OCI-LY3 (cell line): ENCODE measurements around the gene FBXO24.

Experiments used
- EZH2phosphoT487 ChIP-seq: fragments of 200-600 bp; shearing (Covaris generic); IDR thresholded peaks from 2 replicates; pipeline ENCODE4 v1.6.1; 2018; ENCODE audit warnings: antibody characterized with exemption, mixed run types, low read depth
- TF ChIP-seq, protein P1 (sequence below): fragments of 200-600, 300-600 bp; sonication (generic); IDR thresholded peaks from 2 replicates; pipeline ENCODE4 v1.5.1; 2014; ENCODE audit warnings: antibody characterized with exemption, low read length, low read depth

DNA sequence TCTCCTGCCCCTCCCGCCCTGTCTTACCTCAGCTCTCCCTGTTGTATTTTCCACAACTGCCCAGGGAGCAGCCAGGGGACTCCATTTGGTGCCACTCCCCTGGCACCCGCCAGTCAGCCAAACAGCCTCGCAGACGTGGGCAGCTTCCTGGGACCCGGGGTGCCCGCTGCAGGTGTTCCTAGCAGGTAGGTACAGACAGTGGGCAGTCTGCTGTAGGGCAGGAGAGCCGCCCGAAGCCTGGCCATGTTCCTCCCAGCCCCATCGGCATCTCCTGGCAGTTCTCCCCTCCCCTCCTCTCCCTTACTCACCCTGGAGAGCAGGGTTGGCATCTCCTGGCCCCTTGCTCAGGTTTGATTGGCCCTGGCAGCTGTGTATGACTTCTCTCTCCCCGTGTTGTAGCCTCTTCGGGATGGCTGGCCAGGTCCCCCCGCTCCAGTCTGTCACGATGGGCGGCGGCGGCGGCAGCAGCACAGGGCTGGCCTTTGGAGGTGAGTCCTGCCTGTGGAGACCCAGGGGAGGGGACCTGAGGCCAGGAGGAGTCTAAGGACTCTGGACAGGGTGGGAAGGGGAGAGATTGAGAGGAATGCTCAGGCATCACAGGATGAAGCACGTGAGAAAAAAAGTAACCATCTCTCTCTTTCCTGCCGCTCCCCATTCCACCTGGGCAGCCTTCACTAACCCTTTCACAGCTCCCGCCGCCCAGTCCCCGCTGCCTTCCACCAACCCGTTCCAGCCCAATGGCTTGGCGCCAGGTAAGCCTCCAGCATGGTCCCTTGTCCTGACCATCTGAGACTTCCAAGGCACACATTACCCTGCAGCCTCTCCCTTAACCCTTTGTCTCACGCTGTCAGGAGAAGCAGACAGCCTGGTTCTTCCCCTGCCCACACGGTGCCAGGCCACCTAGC is 23.7 kb upstream of the FBXO24 start:
- TF ChIP-seq, protein P1, sequence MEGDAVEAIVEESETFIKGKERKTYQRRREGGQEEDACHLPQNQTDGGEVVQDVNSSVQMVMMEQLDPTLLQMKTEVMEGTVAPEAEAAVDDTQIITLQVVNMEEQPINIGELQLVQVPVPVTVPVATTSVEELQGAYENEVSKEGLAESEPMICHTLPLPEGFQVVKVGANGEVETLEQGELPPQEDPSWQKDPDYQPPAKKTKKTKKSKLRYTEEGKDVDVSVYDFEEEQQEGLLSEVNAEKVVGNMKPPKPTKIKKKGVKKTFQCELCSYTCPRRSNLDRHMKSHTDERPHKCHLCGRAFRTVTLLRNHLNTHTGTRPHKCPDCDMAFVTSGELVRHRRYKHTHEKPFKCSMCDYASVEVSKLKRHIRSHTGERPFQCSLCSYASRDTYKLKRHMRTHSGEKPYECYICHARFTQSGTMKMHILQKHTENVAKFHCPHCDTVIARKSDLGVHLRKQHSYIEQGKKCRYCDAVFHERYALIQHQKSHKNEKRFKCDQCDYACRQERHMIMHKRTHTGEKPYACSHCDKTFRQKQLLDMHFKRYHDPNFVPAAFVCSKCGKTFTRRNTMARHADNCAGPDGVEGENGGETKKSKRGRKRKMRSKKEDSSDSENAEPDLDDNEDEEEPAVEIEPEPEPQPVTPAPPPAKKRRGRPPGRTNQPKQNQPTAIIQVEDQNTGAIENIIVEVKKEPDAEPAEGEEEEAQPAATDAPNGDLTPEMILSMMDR = no peak
- TF ChIP-seq EZH2phosphoT487 = no peak
